ENCODE data around the gene RASGRF1.

Gene RASGRF1

GRCh38 chr15:78978601-78979179, 111.9 kb downstream of the RASGRF1 start:
- Mint-ChIP-seq H3K27ac (peak overlapping the region; percentile 14 to 84 (median 77)), H3K4me3 (no peak overlapping the region), H3K27me3 (ENCODE audit: low read depth) (no peaks in the 10 kb centered on the region), H3K36me3 (ENCODE audit: low read depth) (no peaks in the 10 kb centered on the region), H3K4me1 (peaks cover 10% of the 10 kb centered on the region), H3K9me3 (no peaks in the 10 kb centered on the region)
- TF ChIP-seq CTCF (IDR thresholded peaks at IDR 0.05; ENCODE audit: unreplicated experiment in 3 of 3): no peak

- H3K4me3 Mint-ChIP-seq: no peak overlapping the region
- H3K27me3 Mint-ChIP-seq (ENCODE audit: low read depth): no peaks in the 10 kb centered on the region
- peaks cover 10% of the 10 kb centered on the region for H3K4me1 Mint-ChIP-seq
- no peak for TF ChIP-seq CTCF (IDR thresholded peaks at IDR 0.05; ENCODE audit: unreplicated experiment in 3 of 3)
- H3K36me3 Mint-ChIP-seq (ENCODE audit: low read depth): no peaks in the 10 kb centered on the region
- peak overlapping the region in 1 of 3 experiments; percentile 54 for H3K27ac Mint-ChIP-seq
- no peaks in the 10 kb centered on the region for H3K9me3 Mint-ChIP-seq
These were observed 112.8 kb downstream of the RASGRF1 start for GRCh38 chr15:78977591-78978347.

GRCh38 chr15:78977091-78977571, 113.4 kb downstream of the RASGRF1 start:
- no peak overlapping the region for H3K4me3 Mint-ChIP-seq
- TF ChIP-seq CTCF (IDR thresholded peaks at IDR 0.05; ENCODE audit: unreplicated experiment in 3 of 3): no peak
- peaks cover 10% of the 10 kb centered on the region for H3K4me1 Mint-ChIP-seq
- H3K27me3 Mint-ChIP-seq (ENCODE audit: low read depth): no peaks in the 10 kb centered on the region
- no peaks in the 10 kb centered on the region for H3K9me3 Mint-ChIP-seq
- no peaks in the 10 kb centered on the region for H3K36me3 Mint-ChIP-seq (ENCODE audit: low read depth)
- H3K27ac Mint-ChIP-seq: no peak overlapping the region

GRCh38 chr15:78976691-78977090, 113.9 kb downstream of the RASGRF1 start:
- no peak for TF ChIP-seq CTCF (IDR thresholded peaks at IDR 0.05; ENCODE audit: unreplicated experiment in 3 of 3)

GRCh38 chr15:78974272-78974918, 116.2 kb downstream of the RASGRF1 start:
- Mint-ChIP-seq H3K36me3 (ENCODE audit: low read depth) (no peaks in the 10 kb centered on the region), H3K27me3 (ENCODE audit: low read depth) (peaks cover 9% of the 10 kb centered on the region), H3K27ac (no peak overlapping the region), H3K4me3 (no peak overlapping the region), H3K9me3 (no peaks in the 10 kb centered on the region), H3K4me1 (peaks cover 20% of the 10 kb centered on the region)
- no peak for TF ChIP-seq CTCF (IDR thresholded peaks at IDR 0.05; ENCODE audit: unreplicated experiment in 3 of 3)

More at GRCh38 chr15:78976691-78977090, 113.9 kb downstream of the RASGRF1 start:
- no peaks in the 10 kb centered on the region for H3K27me3 Mint-ChIP-seq (ENCODE audit: low read depth)
- no peaks in the 10 kb centered on the region for H3K9me3 Mint-ChIP-seq
- H3K36me3 Mint-ChIP-seq (ENCODE audit: low read depth): no peaks in the 10 kb centered on the region
- H3K4me1 Mint-ChIP-seq: peaks cover 10% of the 10 kb centered on the region
- H3K27ac Mint-ChIP-seq: no peak overlapping the region
- no peak overlapping the region for H3K4me3 Mint-ChIP-seq

Measured in nephron (organoid).